H1 (cell line): ENCODE measurements around the gene MYL6. TPM values are rescaled to one million over a fixed set of nuclear protein-coding genes. Genes with fewer than 3 reads are reported as not detected.
"Not testable (repeated sequence)": the region's sequence is repeated elsewhere in the genome, so short reads cannot be mapped to it uniquely, and the experiment has no call there.

ENCODE experiments used
- CTCF ChIA-PET: fragments of 300-600 bp; sonication (Branson Sonifier 250); formaldehyde crosslinking; loops from one replicate; lab custom pipeline; 2021; ENCODE audit not compliant: partially characterized antibody; lab: Charles Lee
- POLR2A ChIA-PET: fragments of 300-600 bp; sonication (Branson Sonifier 250); formaldehyde crosslinking; loops from one replicate; lab custom pipeline; 2021; ENCODE audit warnings: inconsistent platforms; ENCODE audit not compliant: partially characterized antibody; lab: Charles Lee
- DNase-seq, 2 experiments: peaks; one replicate each; pipeline versions ENCODE4 v3.0.0 to v3.0.0-alpha.2; 2010 to 2022; ENCODE audit warnings: low spot score in 2 of 2, low read depth in 1 of 2, mixed read lengths in 1 of 2
- FAIRE-seq: peaks from 2 replicates; lab custom pipeline; 2011; peaks lifted over from hg19 to GRCh38; lab: Jason Lieb, UNC
- H2AFZ ChIP-seq: 2 replicates; pipeline ENCODE4 v1.8.1; 2012; ENCODE audit warnings: low read length, inconsistent platforms
- H2AK5ac ChIP-seq: 2 replicates; pipeline ENCODE4 v1.6.1; 2013; ENCODE audit warnings: low read depth, low read length
- H2BK120ac ChIP-seq: replicated peaks from 2 replicates; pipeline ENCODE3; 2013; ENCODE audit warnings: low read depth, low read length, inconsistent platforms
- H2BK12ac ChIP-seq: 2 replicates; pipeline ENCODE4 v1.6.1; 2013; ENCODE audit warnings: low read depth, low read length
- H2BK15ac ChIP-seq: 2 replicates; pipeline ENCODE4 v1.6.1; 2013; ENCODE audit warnings: low read length
- H2BK20ac ChIP-seq: 2 replicates; pipeline ENCODE4 v1.6.1; 2013; ENCODE audit warnings: low read length
- H2BK5ac ChIP-seq: 2 replicates; pipeline ENCODE4 v1.6.1; 2013; ENCODE audit warnings: low read depth, low read length
- H3K14ac ChIP-seq: 2 replicates; pipeline ENCODE4 v1.6.1; 2013; ENCODE audit warnings: inconsistent platforms; ENCODE audit not compliant: insufficient read length
- H3K18ac ChIP-seq: 2 replicates; pipeline ENCODE4 v1.6.1; 2013; ENCODE audit warnings: low read length; ENCODE audit errors: extremely low read depth
- H3K23ac ChIP-seq: 2 replicates; pipeline ENCODE4 v1.6.1; 2013; ENCODE audit warnings: inconsistent platforms; ENCODE audit not compliant: insufficient read length
- H3K23me2 ChIP-seq: 2 replicates; pipeline ENCODE4 v1.6.1; 2013; ENCODE audit warnings: low read depth, low read length
- H3K27ac ChIP-seq: 2 replicates; pipeline ENCODE4 v1.6.1; 2011; ENCODE audit warnings: low read depth, low read length, inconsistent platforms
- H3K27me3 ChIP-seq, 4 experiments: replicated peaks in 1 of 4; 1 replicate in 1 of 4; 2 replicates in 3 of 4; pipeline versions ENCODE4 v1.6.1 to v1.8.1; 2011 to 2013; ENCODE audit warnings: low read length in 3 of 4, mild to moderate bottlenecking in 3 of 4, inconsistent platforms in 2 of 4, mixed read lengths in 2 of 4, moderate library complexity in 1 of 4; ENCODE audit not compliant: control insufficient read depth in 3 of 4, insufficient read depth in 3 of 4; ENCODE audit errors: extremely low read depth in 1 of 4
- H3K36me3 ChIP-seq, 4 experiments: 2 replicates each; pipeline versions ENCODE4 v1.6.1 to v1.8.1; 2011 to 2013; ENCODE audit warnings: mild to moderate bottlenecking in 4 of 4, low read length in 3 of 4, moderate library complexity in 2 of 4, control low read depth in 1 of 4, inconsistent platforms in 1 of 4; ENCODE audit not compliant: insufficient read depth in 4 of 4, control insufficient read depth in 2 of 4
- H3K4ac ChIP-seq: replicated peaks from 2 replicates; pipeline ENCODE3; 2013; ENCODE audit warnings: low read length, low read depth, mixed read lengths, inconsistent platforms; ENCODE audit not compliant: insufficient read length
- H3K4me1 ChIP-seq, 4 experiments: replicated peaks in 1 of 4; 1 replicate in 1 of 4; 2 replicates in 3 of 4; pipeline versions ENCODE4 v1.6.1 to v1.8.1; 2011 to 2013; ENCODE audit warnings: low read length in 3 of 4, inconsistent platforms in 2 of 4, mixed read lengths in 1 of 4; ENCODE audit not compliant: insufficient read depth in 4 of 4, control insufficient read depth in 3 of 4
- H3K4me2 ChIP-seq, 2 experiments: 2 replicates each; pipeline versions ENCODE4 v1.6.1 to v1.8.1; 2011 to 2013; ENCODE audit warnings: low read depth in 2 of 2, low read length in 2 of 2, control low read depth in 1 of 2, inconsistent platforms in 1 of 2, mild to moderate bottlenecking in 1 of 2; ENCODE audit not compliant: insufficient read depth in 1 of 2
- H3K4me3 ChIP-seq, 4 experiments: fragments of 200-600, 300-600 bp in 1 of 4; sonication (generic), shearing (Covaris generic), sonication (Bioruptor Twin) in 1 of 4; 2 replicates each; pipeline versions ENCODE4 v1.5.1 to v1.8.1; 2011 to 2016; ENCODE audit warnings: low read length in 4 of 4, low read depth in 3 of 4, control low read depth in 2 of 4, inconsistent platforms in 2 of 4, mild to moderate bottlenecking in 2 of 4, mixed read lengths in 1 of 4, moderate library complexity in 1 of 4; ENCODE audit not compliant: insufficient read depth in 2 of 4; ENCODE audit errors: extremely low read depth in 1 of 4
- H3K56ac ChIP-seq: replicated peaks from 2 replicates; pipeline ENCODE3; 2013; ENCODE audit warnings: low read depth, mild to moderate bottlenecking, mixed read lengths, low read length, inconsistent platforms; ENCODE audit not compliant: insufficient read length
- H3K79me1 ChIP-seq: 2 replicates; pipeline ENCODE4 v1.6.1; 2013; ENCODE audit warnings: low read depth, low read length, control low read depth
- H3K79me2 ChIP-seq, 2 experiments: 2 replicates each; pipeline versions ENCODE4 v1.6.1 to v1.8.1; 2012 to 2013; ENCODE audit warnings: low read length in 2 of 2, mild to moderate bottlenecking in 2 of 2, inconsistent platforms in 1 of 2; ENCODE audit not compliant: insufficient read depth in 2 of 2, control insufficient read depth in 1 of 2
- H3K9ac ChIP-seq, 4 experiments: replicated peaks in 1 of 4; 1 replicate in 1 of 4; 2 replicates in 3 of 4; pipeline versions ENCODE4 v1.6.1 to v1.8.1; 2011 to 2013; ENCODE audit warnings: low read depth in 3 of 4, low read length in 3 of 4, control low read depth in 2 of 4, mild to moderate bottlenecking in 2 of 4, moderate library complexity in 2 of 4, inconsistent platforms in 1 of 4; ENCODE audit errors: extremely low read depth in 1 of 4
- H3K9me3 ChIP-seq, 2 experiments: 2 replicates each; pipeline versions ENCODE4 v1.6.1 to v1.8.1; 2012 to 2013; ENCODE audit warnings: mild to moderate bottlenecking in 2 of 2, moderate library complexity in 2 of 2, control low read depth in 1 of 2, inconsistent platforms in 1 of 2, low read depth in 1 of 2, low read length in 1 of 2, mixed read lengths in 1 of 2; ENCODE audit not compliant: insufficient read depth in 2 of 2
- H4K20me1 ChIP-seq, 2 experiments: replicated peaks in 1 of 2; 2 replicates each; pipeline versions ENCODE3 to v1.8.1; 2011 to 2013; ENCODE audit warnings: inconsistent platforms in 2 of 2, low read length in 2 of 2, mild to moderate bottlenecking in 1 of 2; ENCODE audit not compliant: insufficient read depth in 2 of 2, control insufficient read depth in 1 of 2
- H4K5ac ChIP-seq: 2 replicates; pipeline ENCODE4 v1.6.1; 2013; ENCODE audit warnings: low read length, low read depth, mixed read lengths, inconsistent platforms; ENCODE audit not compliant: insufficient read length
- H4K8ac ChIP-seq: 2 replicates; pipeline ENCODE4 v1.8.0; 2013; ENCODE audit warnings: mild to moderate bottlenecking, moderate library complexity, low read length, inconsistent platforms; ENCODE audit not compliant: insufficient read depth; ENCODE audit errors: extremely low read depth
- H4K91ac ChIP-seq: replicated peaks from 2 replicates; pipeline ENCODE3; 2013; ENCODE audit warnings: low read length, mixed read lengths, inconsistent platforms; ENCODE audit not compliant: insufficient read length
- RAD21 ChIP-seq, 2 experiments: IDR thresholded peaks in 1 of 2; conservative IDR thresholded peaks in 1 of 2; 2 replicates each; pipeline ENCODE4 v1.6.1; 2011; ENCODE audit warnings: low read depth in 2 of 2, low read length in 2 of 2, improper control_type of control experiment in 1 of 2, inconsistent platforms in 1 of 2, mild to moderate bottlenecking in 1 of 2, moderate library complexity in 1 of 2
- TAF1 ChIP-seq: IDR thresholded peaks from 2 replicates; pipeline ENCODE4 v1.6.1; 2011; ENCODE audit warnings: mild to moderate bottlenecking, low read depth, low read length
- WGBS, 2 experiments: shearing (Covaris generic) in 1 of 2; methylation state at CpG; one replicate each; pipeline versions ENCODE4 v1.1.6 to v1.1.7; 2013 to 2015; ENCODE audit warnings: low lambda C conversion rate in 2 of 2, mixed read lengths in 2 of 2, inconsistent platforms in 1 of 2, low coverage in 1 of 2, missing lambda C conversion rate in 1 of 2; ENCODE audit not compliant: insufficient replicate concordance in 2 of 2, insufficient coverage in 1 of 2, insufficient read length in 1 of 2; ENCODE audit errors: extremely low coverage in 1 of 2, missing lambda C conversion rate in 1 of 2; 5-methylcytosine and 5-hydroxymethylcytosine counted together
- polyA plus RNA-seq, 7 experiments: library from polyadenylated mRNA; depleted of rRNA in 3 of 7; stranded (reverse) in 5 of 7; unstranded in 2 of 7; fragments of >200 nt in 5 of 7; fragments of 200-250 nt in 2 of 7; gene quantifications; 1 replicate in 5 of 7; 2 replicates in 1 of 7; 4 replicates in 1 of 7; pipeline versions ENCODE4 v1.2.1 to v1.2.3, GENCODE V29; 2011 to 2013; ENCODE audit warnings: missing spikeins in 2 of 7, mixed read lengths in 2 of 7
- total RNA-seq: library from RNA; stranded (reverse); fragmentation: NEBNext Ultra II Directional; extraction: Animal tissue kit (Norgen Biotek cat#: 25700); gene quantifications from 2 replicates; pipeline ENCODE4 v1.2.1, GENCODE V29; 2021

MYL6 gene
- total and polyA plus RNA-seq, 2 of the 8 experiments (the other 6 are each of a cell fraction or from before 2014, with no cell fraction given) = 1,130 to 2,279 TPM

- TF ChIP-seq TAF1 = peak; percentile 59
- peak; percentile 83 to 87 for TF ChIP-seq RAD21 (IDR thresholded peaks at IDR 0.05 in 1 of 2, conservative IDR thresholded peaks at IDR 0.05 in 1 of 2; ENCODE audit: low read depth in 2 of 2, low read length in 2 of 2)
These were observed 34.9 kb downstream of the MYL6 start (continued) for GRCh38 chr12:56193025-56193578.

- not testable (repeated sequence) for H3K27ac ChIP-seq, DNase-seq
These were observed 38.8 kb downstream of the MYL6 start for GRCh38 chr12:56196818-56197550.

More at GRCh38 chr12:56196818-56197550, 38.8 kb downstream of the MYL6 start:
- not testable (repeated sequence) for H2BK5ac ChIP-seq, H3K36me3 ChIP-seq, H3K56ac ChIP-seq, H2AK5ac ChIP-seq, H3K4me3 ChIP-seq, H3K23ac ChIP-seq, H3K9ac ChIP-seq, H4K8ac ChIP-seq, H3K79me2 ChIP-seq, H4K5ac ChIP-seq, H4K91ac ChIP-seq, H4K20me1 ChIP-seq, H2BK15ac ChIP-seq, H2BK20ac ChIP-seq, H2BK120ac ChIP-seq, H3K18ac ChIP-seq, H3K27me3 ChIP-seq, H3K79me1 ChIP-seq, FAIRE-seq, H3K23me2 ChIP-seq, H3K4ac ChIP-seq, H3K4me1 ChIP-seq, H2AFZ ChIP-seq, H3K4me2 ChIP-seq, H3K14ac ChIP-seq, H3K9me3 ChIP-seq
- POLR2A ChIA-PET = interaction anchor here (0.8 to 17.4 kb wide), 13 partner anchors 7 to 116 kb away, joined by 3 to 203 read pairs (median 5); partner anchors contain the start of genes ANKRD52, ESYT1, MYL6 and RNF41
- 94% methylated on average over 10 of the region's 11 CpGs; no CpG with 5 or more reads in 1 of the 2 experiments for WGBS, 2 experiments
- CTCF ChIA-PET = interaction anchor here (0.7 to 6.9 kb wide), 6 partner anchors 9 to 141 kb away, joined by 3 to 61 read pairs (median 7); partner anchors contain the start of genes COQ10A and RNF41
- peak overlapping the region; percentile 68; the same call in 1 of the 2 replicates for H2BK12ac ChIP-seq
